Measurements from ENCODE around the gene CARNS1.

- TF ChIP-seq CTCF (conservative IDR thresholded peaks at IDR 0.05 in 1 of 2, IDR thresholded peaks at IDR 0.05 in 1 of 2; ENCODE audit: extremely low read depth in 1 of 2, insufficient read depth in 1 of 2, low read depth in 1 of 2, low read length in 2 of 2) (no peak), EZH2 (IDR thresholded peaks at IDR 0.05; ENCODE audit: borderline replicate concordance, low read length) (no peak)
These were observed 51.7 kb downstream of the CARNS1 start for GRCh38 chr11:67466962-67467771.

Measured in mammary epithelial cell (primary cell).